Kidney (tissue), 14 donors: ENCODE data around the gene C1S. TPM values are rescaled to one million over a fixed set of nuclear protein-coding genes. Genes with fewer than 3 reads are reported as not detected.
A peak's percentile ranks its signal among the peaks of the same experiment; 100 is the strongest.
"Not testable (repeated sequence)": the region's sequence is repeated elsewhere in the genome, so short reads cannot be mapped to it uniquely, and the experiment has no call there.

Experiments
- DNase-seq, 5 donors: peaks; one replicate each; pipeline ENCODE4 v3.0.0-alpha.2; 2013 to 2020
- FAIRE-seq: peaks from 2 replicates; lab custom pipeline; 2012; peaks lifted over from hg19 to GRCh38; lab: Jason Lieb, UNC
- H3K27ac ChIP-seq, 2 donors: one replicate each; pipeline ENCODE4 v1.7.0; 2013; ENCODE audit warnings: low read depth in 2 of 2, low read length in 2 of 2, inconsistent platforms in 1 of 2
- H3K27me3 ChIP-seq: one replicate; pipeline ENCODE4 v1.7.1; 2013; ENCODE audit warnings: low read length, inconsistent platforms; ENCODE audit not compliant: control insufficient read depth, insufficient read depth
- H3K36me3 ChIP-seq, 3 donors: one replicate each; pipeline versions ENCODE4 v1.7.0 to v1.7.1; 2013; ENCODE audit warnings: low read length in 3 of 3, control low read depth in 1 of 3, inconsistent platforms in 1 of 3; ENCODE audit not compliant: insufficient read depth in 3 of 3, control insufficient read depth in 2 of 3
- H3K4me1 ChIP-seq, 3 donors: one replicate each; pipeline versions ENCODE4 v1.7.0 to v1.7.1; 2013; ENCODE audit warnings: low read length in 3 of 3, inconsistent platforms in 1 of 3, low read depth in 1 of 3; ENCODE audit not compliant: control insufficient read depth in 2 of 3, insufficient read depth in 2 of 3
- H3K4me3 ChIP-seq, 3 donors: one replicate each; pipeline versions ENCODE4 v1.7.0 to v1.8.1; 2013; ENCODE audit warnings: low read length in 3 of 3, control low read depth in 1 of 3, inconsistent platforms in 1 of 3
- H3K9ac ChIP-seq, 3 donors: one replicate each; pipeline versions ENCODE4 v1.7.0 to v1.7.1; 2013; ENCODE audit warnings: low read length in 3 of 3, control low read depth in 1 of 3, inconsistent platforms in 1 of 3
- H3K9me3 ChIP-seq, 3 donors: one replicate each; pipeline versions ENCODE4 v1.7.0 to v1.7.1; 2013; ENCODE audit warnings: low read length in 3 of 3, control low read depth in 1 of 3, inconsistent platforms in 1 of 3; ENCODE audit not compliant: control insufficient read depth in 2 of 3, insufficient read depth in 1 of 3
- CTCF ChIP-seq: IDR thresholded peaks from 3 replicates; pipeline ENCODE4 v1.5.1; 2012; ENCODE audit warnings: mild to moderate bottlenecking, moderate library complexity, borderline replicate concordance; ENCODE audit not compliant: insufficient read depth; ENCODE audit errors: extremely low read depth
- intact Hi-C: fragments of 100-400 bp; cut with DNase I; formaldehyde crosslinking; loops from one replicate; pipeline ENCODE4 v1.11.1; 2022
- polyA plus RNA-seq: library from polyadenylated mRNA; stranded (reverse); fragments of 350-450 nt; fragmentation: Illumina TruSeq; extraction: RNeasy Lipid Tissue Mini Kit (QIAGEN cat#74804); gene quantifications from one replicate; pipeline ENCODE4 v1.2.3, GENCODE V29; 2014; ENCODE audit warnings: low read depth, low replicate concordance; ENCODE audit not compliant: insufficient read depth
- total RNA-seq: library from RNA; stranded (reverse); fragmentation: NEBNext Ultra II Directional; extraction: Animal tissue kit (Norgen Biotek cat#: 25700); gene quantifications from one replicate; pipeline ENCODE4 v1.2.1, GENCODE V29; 2021
- donor health status: control.
- donor health status: control.
- donor health status: control.
- donor health status: control.
- donor health status: control.
- donor health status: DM: yes; HTN: yes; CAD: no.
- donor health status: Normal renal cell carcinoma (clear cell type).

C1S gene
- total and polyA plus RNA-seq, 2 donors from 2014 or later: 81.2 to 402 TPM

- intact Hi-C loops: no loop called here
- H3K36me3 ChIP-seq: no peaks in the 10 kb centered on the region
- no peak for FAIRE-seq
Observed at GRCh38 chr12:7046383-7047105, 14.0 kb upstream of the C1S start.

GRCh38 chr12:7047306-7047705 lies 13.2 kb upstream of the C1S start:
- TF ChIP-seq CTCF: no peak
- H3K27me3 ChIP-seq: no peaks in the 10 kb centered on the region
- H3K27ac ChIP-seq: no peak overlapping the region
- H3K36me3 ChIP-seq: no peaks in the 10 kb centered on the region
- intact Hi-C loops: no loop called here
- DNase-seq: peak in 1 of 5 donors; percentile 14
- no peak overlapping the region for H3K4me3 ChIP-seq
- H3K9ac ChIP-seq: no peak overlapping the region
- FAIRE-seq: no peak
- no peaks in the 10 kb centered on the region for H3K9me3 ChIP-seq
- H3K4me1 ChIP-seq: peaks cover 0 to 2% (median 0%) of the 10 kb centered on the region in 3 donors

More at GRCh38 chr12:7046383-7047105, 14.0 kb upstream of the C1S start:
- Histone ChIP-seq H3K9ac (no peak overlapping the region), H3K4me1 (peaks cover 0 to 2% (median 0%) of the 10 kb centered on the region in 3 donors), H3K4me3 (no peak overlapping the region), H3K27ac (no peak overlapping the region), H3K9me3 (no peaks in the 10 kb centered on the region), H3K27me3 (no peaks in the 10 kb centered on the region)
- DNase-seq: no peak
- TF ChIP-seq CTCF: no peak

GRCh38 chr12:7049445-7049951 lies 11.0 kb upstream of the C1S start:
- H3K9ac ChIP-seq, H3K27ac ChIP-seq, intact Hi-C loops, FAIRE-seq, DNase-seq, H3K4me3 ChIP-seq, H3K9me3 ChIP-seq, H3K4me1 ChIP-seq, H3K36me3 ChIP-seq, H3K27me3 ChIP-seq: not testable (repeated sequence)

- intact Hi-C loops, H3K9ac ChIP-seq, H3K27me3 ChIP-seq, H3K4me3 ChIP-seq, H3K9me3 ChIP-seq, H3K27ac ChIP-seq, H3K4me1 ChIP-seq, FAIRE-seq, H3K36me3 ChIP-seq, DNase-seq: not testable (repeated sequence)
Observed at GRCh38 chr12:7049973-7050372, 10.5 kb upstream of the C1S start.
